CD8-positive, alpha-beta memory T cell (primary cell): Measurements from ENCODE around the gene HSPH1. TPM values are rescaled to one million over a fixed set of nuclear protein-coding genes. Genes with fewer than 3 reads are reported as not detected.

Experiments used
- CTCF ChIA-PET: fragments of 350-600 bp; sonication (Branson Sonifier 250); formaldehyde crosslinking; loops from one replicate; lab custom pipeline; 2021; ENCODE audit warnings: antibody characterized with exemption; lab: Charles Lee
- POLR2A ChIA-PET: fragments of 350-600 bp; sonication (Branson Sonifier 250); formaldehyde crosslinking; loops from one replicate; lab custom pipeline; 2021; ENCODE audit warnings: antibody characterized with exemption; lab: Charles Lee
- DNase-seq, 5 donors: peaks; one replicate each; pipeline versions ENCODE4 v3.0.0 to v3.0.0-alpha.2; 2020 to 2022; ENCODE audit warnings: mixed read lengths in 1 of 5
- H3K27ac ChIP-seq: one replicate; pipeline ENCODE4 v1.7.0; 2013; ENCODE audit warnings: low read depth, mild to moderate bottlenecking, low read length, moderate library complexity
- H3K27me3 ChIP-seq: 2 replicates; pipeline ENCODE4 v1.7.0; 2013; ENCODE audit warnings: low read length, mild to moderate bottlenecking; ENCODE audit not compliant: insufficient read depth, poor library complexity, severe bottlenecking
- H3K36me3 ChIP-seq: 2 replicates; pipeline ENCODE4 v1.7.0; 2013; ENCODE audit warnings: mild to moderate bottlenecking, low read length, moderate library complexity; ENCODE audit not compliant: insufficient read depth
- H3K4me1 ChIP-seq: 2 replicates; pipeline ENCODE4 v1.7.0; 2013; ENCODE audit warnings: mild to moderate bottlenecking, low read length, moderate library complexity; ENCODE audit not compliant: insufficient read depth
- H3K4me3 ChIP-seq: 2 replicates; pipeline ENCODE4 v1.7.0; 2013; ENCODE audit warnings: mild to moderate bottlenecking, low read length
- H3K9me3 ChIP-seq: 2 replicates; pipeline ENCODE4 v1.7.0; 2013; ENCODE audit warnings: mild to moderate bottlenecking, low read length
- H3K27ac Mint-ChIP-seq, 8 donors: one replicate each; pipeline ENCODE4 v1.8.0; 2020 to 2021; ENCODE audit warnings: mixed read lengths in 8 of 8, mild to moderate bottlenecking in 6 of 8, inconsistent platforms in 3 of 8, moderate library complexity in 3 of 8
- H3K27me3 Mint-ChIP-seq, 2 donors: one replicate each; pipeline ENCODE4 v1.8.0; 2020 to 2021; ENCODE audit warnings: mixed read lengths in 2 of 2, mild to moderate bottlenecking in 1 of 2, moderate library complexity in 1 of 2
- H3K36me3 Mint-ChIP-seq, 3 donors: one replicate each; pipeline ENCODE4 v1.8.0; 2020 to 2021; ENCODE audit warnings: mixed read lengths in 3 of 3, inconsistent platforms in 1 of 3, mild to moderate bottlenecking in 1 of 3
- H3K4me1 Mint-ChIP-seq, 3 donors: one replicate each; pipeline ENCODE4 v1.8.0; 2020 to 2021; ENCODE audit warnings: mixed read lengths in 3 of 3, inconsistent platforms in 1 of 3, mild to moderate bottlenecking in 1 of 3
- H3K4me3 Mint-ChIP-seq, 7 donors: one replicate each; pipeline ENCODE4 v1.8.0; 2020 to 2021; ENCODE audit warnings: mixed read lengths in 7 of 7, mild to moderate bottlenecking in 6 of 7, moderate library complexity in 4 of 7, inconsistent platforms in 2 of 7
- H3K9me3 Mint-ChIP-seq, 5 donors: one replicate each; pipeline ENCODE4 v1.8.0; 2020 to 2022; ENCODE audit warnings: mixed read lengths in 5 of 5, mild to moderate bottlenecking in 3 of 5, moderate library complexity in 2 of 5, inconsistent platforms in 1 of 5
- polyA plus RNA-seq: library from polyadenylated mRNA; unstranded; fragments of 300-500 nt; fragmentation: Illumina TruSeq; gene quantifications from one replicate; pipeline ENCODE4 v1.2.3, GENCODE V29; 2021
- total RNA-seq, 2 experiments: library from RNA; stranded (reverse); gene quantifications; one replicate each; pipeline ENCODE4 v1.2.3, GENCODE V29; 2021

Gene HSPH1
- total and polyA plus RNA-seq, 3 experiments from 2014 or later, result 50.5 to 329 (median 316) TPM

GRCh38 chr13:31201341-31202031 lies 39.8 kb upstream of the HSPH1 start:
- Mint-ChIP-seq H3K27me3 (no peaks in the 10 kb centered on the region), H3K4me3 (peak overlapping the region; percentile 79 to 90 (median 85)), H3K36me3 (peaks cover 0 to 1% (median 0%) of the 10 kb centered on the region in 3 donors), H3K27ac (peak overlapping the region; percentile 79 to 95 (median 92)), H3K4me1 (peaks cover 25 to 29% (median 26%) of the 10 kb centered on the region in 3 donors), H3K9me3 (no peaks in the 10 kb centered on the region)
- POLR2A ChIA-PET, result interaction anchor here (0.6 to 0.9 kb wide), 4 partner anchors 27 to 42 kb away, joined by 3 to 6 read pairs (median 4); partner anchors contain the start of gene HSPH1
- Histone ChIP-seq H3K36me3 (no peaks in the 10 kb centered on the region), H3K27me3 (no peaks in the 10 kb centered on the region), H3K4me3 (peak overlapping the region; percentile 41), H3K27ac (no peak overlapping the region), H3K9me3 (no peaks in the 10 kb centered on the region), H3K4me1 (peaks cover 10% of the 10 kb centered on the region)
- CTCF ChIA-PET, result interaction anchor here (0.9 kb wide), 1 partner anchor 18 kb away, joined by 3 read pairs; no protein-coding TSS in a partner anchor
- DNase-seq, result no peak

- ChIA-PET POLR2A (interaction anchor here (0.7 to 1.3 kb wide), 4 partner anchors 9 to 41 kb away, joined by 3 to 4 read pairs (median 4); partner anchors contain the start of gene HSPH1), CTCF (interaction anchor here (0.9 to 1.4 kb wide), 3 partner anchors 11 to 19 kb away, joined by 3 to 4 read pairs (median 3); no protein-coding TSS in a partner anchor)
- Histone ChIP-seq H3K27me3 (no peaks in the 10 kb centered on the region), H3K36me3 (no peaks in the 10 kb centered on the region), H3K9me3 (no peaks in the 10 kb centered on the region), H3K4me1 (peaks cover 10% of the 10 kb centered on the region), H3K27ac (peak overlapping the region; percentile 83), H3K4me3 (peak overlapping the region; percentile 41)
- DNase-seq, result peak in 2 of 5 donors; percentile 20 to 40
- peak overlapping the region in 7 of 8 donors; percentile 86 to 95 (median 94) for H3K27ac Mint-ChIP-seq
- no peaks in the 10 kb centered on the region for H3K9me3 Mint-ChIP-seq
- peaks cover 0 to 1% (median 0%) of the 10 kb centered on the region in 3 donors for H3K36me3 Mint-ChIP-seq
- peak overlapping the region; percentile 79 to 90 (median 85) for H3K4me3 Mint-ChIP-seq
- no peaks in the 10 kb centered on the region for H3K27me3 Mint-ChIP-seq
- peaks cover 25 to 29% (median 26%) of the 10 kb centered on the region in 3 donors for H3K4me1 Mint-ChIP-seq
Observed at GRCh38 chr13:31200637-31200971, 38.9 kb upstream of the HSPH1 start.

DNA sequence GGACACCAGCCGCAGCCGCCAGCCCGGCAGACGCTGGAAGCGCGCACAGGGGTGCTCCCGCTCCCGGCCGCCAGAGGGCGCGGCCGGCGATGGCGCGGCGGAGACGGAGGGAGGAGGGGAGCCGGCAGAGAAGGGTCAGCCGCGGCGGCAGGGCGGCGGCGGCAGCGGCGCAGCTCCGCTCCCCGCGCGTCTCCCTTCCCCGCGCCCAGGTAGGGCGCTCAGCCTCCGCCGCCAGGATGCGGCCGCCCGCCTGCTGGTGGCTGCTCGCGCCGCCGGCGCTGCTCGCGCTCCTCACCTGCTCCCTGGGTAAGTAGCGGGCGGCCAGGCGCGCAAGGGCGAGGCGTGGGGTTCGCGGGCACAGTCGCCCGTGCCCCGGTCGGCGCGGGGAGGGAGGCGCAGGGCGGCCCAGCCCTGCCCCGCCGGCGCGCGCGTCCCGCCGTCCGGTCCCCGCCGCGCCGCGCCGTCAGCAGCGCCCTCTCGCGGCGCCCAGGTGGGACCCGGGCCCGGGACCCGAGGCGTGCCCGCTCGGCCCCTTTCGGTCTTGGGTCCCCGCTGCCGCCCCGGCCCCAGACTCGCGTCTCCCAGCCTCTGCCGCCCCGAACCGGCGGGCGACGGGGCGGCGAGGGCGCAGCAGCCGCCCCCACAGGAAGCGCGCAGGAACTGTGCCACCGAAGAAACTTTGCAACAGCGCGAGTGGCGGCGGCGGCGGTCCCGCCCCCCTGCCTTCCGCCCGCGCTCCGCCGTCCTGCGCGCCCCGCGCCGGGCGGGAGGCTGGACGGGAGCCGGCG lies 38.3 kb upstream of the HSPH1 start, which contains the start of gene B3GLCT:
B3GLCT (plus strand) TSS at position 127 of the 788 bp plus-strand sequence; CDS start at position 237, 110 bp downstream.
- ChIA-PET POLR2A (interaction anchor here (1.2 to 1.5 kb wide), 3 partner anchors 9 to 39 kb away, joined by 3 to 10 read pairs (median 6); partner anchors contain the start of gene HSPH1), CTCF (interaction anchor here (0.7 to 1.4 kb wide), 11 partner anchors 11 to 224 kb away, joined by 3 to 5 read pairs (median 3); no protein-coding TSS in a partner anchor)
- peak; percentile 71 to 86 (median 84) for DNase-seq
- H3K27me3 ChIP-seq, result no peaks in the 10 kb centered on the region
- Mint-ChIP-seq H3K9me3 (no peaks in the 10 kb centered on the region), H3K4me3 (peak within 1 kb of the TSS; percentile 79 to 92 (median 86)), H3K36me3 (peaks cover 0 to 1% (median 0%) of the 10 kb centered on the region in 3 donors), H3K4me1 (peaks cover 24 to 28% (median 25%) of the 10 kb centered on the region in 3 donors), H3K27ac (peak within 1 kb of the TSS; percentile 88 to 98 (median 94)), H3K27me3 (no peaks in the 10 kb centered on the region)
- peak within 1 kb of the TSS; percentile 41 for H3K4me3 ChIP-seq
- no peaks in the 10 kb centered on the region for H3K36me3 ChIP-seq
- no peaks in the 10 kb centered on the region for H3K9me3 ChIP-seq
- peak within 1 kb of the TSS; percentile 83 for H3K27ac ChIP-seq
- peaks cover 10% of the 10 kb centered on the region for H3K4me1 ChIP-seq

GRCh38 chr13:31199527-31199848 lies 37.8 kb upstream of the HSPH1 start:
- Mint-ChIP-seq H3K36me3 (peaks cover 0 to 1% (median 0%) of the 10 kb centered on the region in 3 donors), H3K4me1 (peaks cover 18 to 23% (median 19%) of the 10 kb centered on the region in 3 donors), H3K27me3 (peaks cover 0 to 2% of the 10 kb centered on the region in 2 donors), H3K9me3 (no peaks in the 10 kb centered on the region), H3K27ac (peak overlapping the region; percentile 65 to 98 (median 92)), H3K4me3 (peak overlapping the region; percentile 78 to 92 (median 82))
- Histone ChIP-seq H3K36me3 (no peaks in the 10 kb centered on the region), H3K27ac (peak overlapping the region; percentile 83), H3K4me3 (peak overlapping the region; percentile 22), H3K4me1 (peaks cover 10% of the 10 kb centered on the region), H3K9me3 (no peaks in the 10 kb centered on the region), H3K27me3 (no peaks in the 10 kb centered on the region)
- ChIA-PET CTCF (interaction anchor here (0.7 to 1.4 kb wide), 10 partner anchors 10 to 225 kb away, joined by 3 to 5 read pairs (median 3); no protein-coding TSS in a partner anchor), POLR2A (interaction anchor here (1.2 to 1.5 kb wide), 3 partner anchors 10 to 39 kb away, joined by 3 to 10 read pairs (median 6); partner anchors contain the start of gene HSPH1)
- no peak for DNase-seq

DNA sequence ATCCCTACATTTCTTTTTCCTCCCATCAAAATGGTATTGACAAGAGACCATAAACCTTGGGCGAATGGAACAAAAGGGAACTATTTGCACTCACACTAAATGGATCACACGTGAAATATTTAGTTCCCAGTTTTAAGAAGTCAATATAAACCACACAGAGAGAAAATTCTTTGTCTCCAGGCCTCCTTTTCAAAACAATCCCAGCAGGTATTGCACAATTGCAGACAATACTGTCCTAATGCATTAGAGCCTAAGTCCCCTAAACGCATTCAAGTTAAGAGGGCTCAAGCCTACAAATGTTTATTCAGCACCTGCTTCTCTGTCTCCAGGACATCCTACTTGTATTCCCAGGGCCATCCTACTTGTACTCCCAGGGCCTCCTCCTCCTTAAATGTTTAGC lies 36.8 kb upstream of the HSPH1 start:
- H3K4me3 Mint-ChIP-seq, result peak overlapping the region in 5 of 7 donors; percentile 10 to 61 (median 45)
- H3K36me3 Mint-ChIP-seq, result peaks cover 0 to 1% (median 0%) of the 10 kb centered on the region in 3 donors
- Histone ChIP-seq H3K36me3 (no peaks in the 10 kb centered on the region), H3K4me3 (no peak overlapping the region), H3K4me1 (peaks cover 10% of the 10 kb centered on the region), H3K9me3 (no peaks in the 10 kb centered on the region), H3K27ac (no peak overlapping the region), H3K27me3 (no peaks in the 10 kb centered on the region)
- ChIA-PET POLR2A (no interaction called here), CTCF (no interaction called here)
- H3K27me3 Mint-ChIP-seq, result peaks cover 0 to 2% of the 10 kb centered on the region in 2 donors
- peaks cover 14 to 20% (median 16%) of the 10 kb centered on the region in 3 donors for H3K4me1 Mint-ChIP-seq
- peak overlapping the region in 5 of 8 donors; percentile 29 to 92 (median 45) for H3K27ac Mint-ChIP-seq
- no peaks in the 10 kb centered on the region for H3K9me3 Mint-ChIP-seq
- no peak for DNase-seq

- peaks cover 0 to 2% of the 10 kb centered on the region in 2 donors for H3K27me3 Mint-ChIP-seq
- no peaks in the 10 kb centered on the region for H3K27me3 ChIP-seq
- DNase-seq, result no peak
- H3K36me3 ChIP-seq, result no peaks in the 10 kb centered on the region
- no peaks in the 10 kb centered on the region for H3K9me3 ChIP-seq
- H3K36me3 Mint-ChIP-seq, result peaks cover 0 to 1% (median 0%) of the 10 kb centered on the region in 3 donors
- peak overlapping the region in 1 of 7 donors; percentile 15 for H3K4me3 Mint-ChIP-seq
- peaks cover 10% of the 10 kb centered on the region for H3K4me1 ChIP-seq
- peak overlapping the region in 2 of 8 donors; percentile 31 to 36 for H3K27ac Mint-ChIP-seq
- peaks cover 14 to 20% (median 16%) of the 10 kb centered on the region in 3 donors for H3K4me1 Mint-ChIP-seq
- ChIA-PET POLR2A (no interaction called here), CTCF (no interaction called here)
- no peak overlapping the region for H3K4me3 ChIP-seq
- no peaks in the 10 kb centered on the region for H3K9me3 Mint-ChIP-seq
- no peak overlapping the region for H3K27ac ChIP-seq
Observed at GRCh38 chr13:31196992-31197391, 35.3 kb upstream of the HSPH1 start.

GRCh38 chr13:31195616-31196015 lies 33.9 kb upstream of the HSPH1 start:
- Mint-ChIP-seq H3K4me1 (peaks cover 4 to 10% (median 8%) of the 10 kb centered on the region in 3 donors), H3K4me3 (no peak overlapping the region), H3K36me3 (peaks cover 0 to 1% (median 0%) of the 10 kb centered on the region in 3 donors), H3K9me3 (no peaks in the 10 kb centered on the region), H3K27ac (no peak overlapping the region), H3K27me3 (peaks cover 2 to 4% of the 10 kb centered on the region in 2 donors)
- ChIA-PET CTCF (no interaction called here), POLR2A (no interaction called here)
- Histone ChIP-seq H3K27ac (no peak overlapping the region), H3K27me3 (no peaks in the 10 kb centered on the region), H3K9me3 (no peaks in the 10 kb centered on the region), H3K36me3 (no peaks in the 10 kb centered on the region), H3K4me3 (no peak overlapping the region), H3K4me1 (peaks cover 4% of the 10 kb centered on the region)
- DNase-seq, result no peak
